GM12878 (cell line): ENCODE data around the gene DNMT3L. TPM values are rescaled to one million over a fixed set of nuclear protein-coding genes. Genes with fewer than 3 reads are reported as not detected.

Source experiments
- ATAC-seq: fragments of 200-7000 bp; cut with Tn5 transposase; 3 replicates; pipeline ENCODE4 v1.9.1; 2020; ENCODE audit warnings: mild to moderate bottlenecking, moderate library complexity
- BruUV-seq: library from RNA; stranded (reverse); fragments of 400-500 nt; replicated peaks from 2 replicates; lab custom pipeline; 2021; lab: Mats Ljungman, UMichigan
- CTCF ChIA-PET: fragments of 300-600 bp; sonication (Branson Sonifier 250); formaldehyde crosslinking; extraction: SDS; loops from one replicate; lab custom pipeline; 2021; ENCODE audit warnings: inconsistent platforms; lab: Yijun Ruan, JAX
- POLR2A ChIA-PET: fragments of 350-600 bp; formaldehyde crosslinking; extraction: SDS; loops from one replicate; lab custom pipeline; 2021; ENCODE audit warnings: inconsistent platforms; lab: Charles Lee
- RAD21 ChIA-PET: fragments of 300-600 bp; sonication (Branson Sonifier 250); formaldehyde crosslinking; loops from one replicate; lab custom pipeline; 2023; ENCODE audit warnings: antibody characterized with exemption; ENCODE audit not compliant: unreplicated experiment; lab: Charles Lee
- SMC1A ChIA-PET: fragments of 300-600 bp; sonication (Branson Sonifier 250); formaldehyde crosslinking; loops from one replicate; lab custom pipeline; 2023; ENCODE audit not compliant: unreplicated experiment, uncharacterized antibody; lab: Charles Lee
- DNase-seq: peaks from one replicate; pipeline ENCODE4 v3.0.0-alpha.2; 2011; ENCODE audit warnings: low read depth, low spot score
- FAIRE-seq: peaks from 3 replicates; lab custom pipeline; 2011; peaks lifted over from hg19 to GRCh38; lab: Jason Lieb, UNC
- H2AFZ ChIP-seq: 2 replicates; pipeline ENCODE4 v1.6.0; 2011; ENCODE audit warnings: low read depth, low read length, control low read depth; ENCODE audit not compliant: control insufficient read depth
- H3K27ac ChIP-seq: 2 replicates; pipeline ENCODE4 v1.5.1; 2011; ENCODE audit warnings: control low read depth; ENCODE audit not compliant: control insufficient read depth, insufficient read depth
- H3K27me3 ChIP-seq, 2 experiments: replicated peaks in 1 of 2; 2 replicates each; pipeline versions ENCODE4 v1.6.0 to v1.6.1; 2011; ENCODE audit warnings: low read length in 1 of 2; ENCODE audit not compliant: control insufficient read depth in 2 of 2, insufficient read depth in 2 of 2
- H3K36me3 ChIP-seq, 2 experiments: 2 replicates each; pipeline ENCODE4 v1.5.1; 2011; ENCODE audit warnings: low read length in 1 of 2; ENCODE audit not compliant: control insufficient read depth in 2 of 2, insufficient read depth in 2 of 2
- H3K4me1 ChIP-seq: 2 replicates; pipeline ENCODE4 v1.6.1; 2011; ENCODE audit warnings: mild to moderate bottlenecking, low read length, moderate library complexity, mixed read lengths; ENCODE audit not compliant: control insufficient read depth, insufficient read depth
- H3K4me2 ChIP-seq: 2 replicates; pipeline ENCODE4 v1.6.0; 2011; ENCODE audit warnings: control low read depth; ENCODE audit not compliant: control insufficient read depth, insufficient read depth
- H3K4me3 ChIP-seq: fragments of 200-600 bp; sonication (generic); 2 replicates; pipeline ENCODE4 v1.5.1; 2016
- H3K79me2 ChIP-seq: 2 replicates; pipeline ENCODE4 v1.6.0; 2011; ENCODE audit warnings: low read length; ENCODE audit not compliant: control insufficient read depth, insufficient read depth
- H3K9ac ChIP-seq: 2 replicates; pipeline ENCODE4 v1.8.0; 2011; ENCODE audit warnings: low read length, control low read depth, mixed read lengths; ENCODE audit not compliant: control insufficient read depth, insufficient read depth
- H3K9me3 ChIP-seq: replicated peaks from 3 replicates; pipeline ENCODE4 v1.5.1; 2011; ENCODE audit warnings: mild to moderate bottlenecking, low read length; ENCODE audit not compliant: control insufficient read depth, insufficient read depth
- H4K20me1 ChIP-seq: 2 replicates; pipeline ENCODE4 v1.6.0; 2011; ENCODE audit not compliant: control insufficient read depth, insufficient read depth
- CBFB ChIP-seq: IDR thresholded peaks from 2 replicates; pipeline ENCODE4 v1.6.1; 2016; ENCODE audit warnings: antibody characterized with exemption, low read depth
- CTCF ChIP-seq, 3 experiments: IDR thresholded peaks in 2 of 3; conservative IDR thresholded peaks in 1 of 3; 2 replicates each; pipeline ENCODE4 v1.5.1; 2011; ENCODE audit warnings: low read depth in 3 of 3, low read length in 3 of 3, mild to moderate bottlenecking in 3 of 3, control low read depth in 2 of 3, moderate library complexity in 2 of 3, inconsistent platforms in 1 of 3, mixed read lengths in 1 of 3; ENCODE audit not compliant: control insufficient read depth in 2 of 3, insufficient read depth in 1 of 3; ENCODE audit errors: extremely low read depth in 1 of 3
- POLR2AphosphoS2 ChIP-seq: IDR thresholded peaks from 2 replicates; pipeline ENCODE4 v1.6.1; 2011; ENCODE audit warnings: low read depth, mild to moderate bottlenecking, low read length, improper control_type of control experiment, moderate library complexity
- RAD21 ChIP-seq: IDR thresholded peaks from 2 replicates; pipeline ENCODE4 v1.6.1; 2011; ENCODE audit warnings: mild to moderate bottlenecking, low read depth, low read length, moderate library complexity; ENCODE audit not compliant: insufficient read depth
- SMC3 ChIP-seq: IDR thresholded peaks from 2 replicates; pipeline ENCODE4 v1.6.1; 2011; ENCODE audit warnings: low read length, improper control_type of control experiment, borderline replicate concordance
- WGBS: methylation state at CpG from one replicate; pipeline ENCODE4 v1.1.6; 2016; ENCODE audit warnings: low lambda C conversion rate; ENCODE audit not compliant: insufficient replicate concordance, insufficient coverage; ENCODE audit errors: missing lambda C conversion rate; 5-methylcytosine and 5-hydroxymethylcytosine counted together
- in situ Hi-C: fragments of 300-500 bp; cut with MboI; formaldehyde crosslinking; loops from 9 replicates; pipeline ENCODE4 v1.14.3; 2018; ENCODE audit warnings: mixed read lengths
- intact Hi-C: fragments of 100-400 bp; cut with micrococcal nuclease; formaldehyde crosslinking; loops from one replicate; pipeline ENCODE4 v1.14.2; 2022; ENCODE audit not compliant: unreplicated experiment
- polyA plus RNA-seq, 11 experiments: library from polyadenylated mRNA; depleted of rRNA in 4 of 11; unstranded in 6 of 11; stranded (reverse) in 5 of 11; fragments of >200 nt; fragmentation: Nextera tagmentation in 4 of 11; fragmentation: Illumina TruSeq in 1 of 11; extraction: Ambion mirVana in 4 of 11; extraction: Trizol in 1 of 11; gene quantifications; 1 replicate in 1 of 11; 2 replicates in 10 of 11; pipeline versions ENCODE4 v1.2.1 to v1.2.3, GENCODE V29; 2011 to 2016; ENCODE audit warnings: inconsistent platforms in 2 of 11, missing spikeins in 2 of 11, low read depth in 1 of 11
- total RNA-seq, 4 experiments: library from RNA; depleted of rRNA in 3 of 4; stranded (reverse); fragments of >200 nt in 3 of 4; fragmentation: Illumina TruSeq in 1 of 4; extraction: Trizol in 1 of 4; gene quantifications; 2 replicates each; pipeline versions ENCODE4 v1.2.1 to v1.2.3, GENCODE V29; 2013 to 2021

DNMT3L gene
- total and polyA plus RNA-seq, 10 of the 15 experiments (the other 5 are each of a cell fraction or from before 2014, with no cell fraction given) = not detected

GRCh38 chr21:44304877-44305293 is 43.2 kb upstream of the DNMT3L start:
- ChIA-PET POLR2A (no interaction called here), RAD21 (interaction anchor here (2.0 kb wide), 1 partner anchor 9 kb away, joined by 9 read pairs; no protein-coding TSS in a partner anchor), CTCF (interaction anchor here (0.6 to 1.7 kb wide), 9 partner anchors 10 to 41 kb away, joined by 3 to 9 read pairs (median 4); no protein-coding TSS in a partner anchor), SMC1A (interaction anchor here (0.8 to 1.1 kb wide), 2 partner anchors 9 to 175 kb away, joined by 3 read pairs; no protein-coding TSS in a partner anchor)
- no peaks in the 10 kb centered on the region for H3K27me3 ChIP-seq
- peak; percentile 81 for FAIRE-seq
- H3K9ac ChIP-seq = no peak overlapping the region
- peaks cover 11% of the 10 kb centered on the region for H3K4me1 ChIP-seq
- DNase-seq = no peak
- H3K4me3 ChIP-seq = no peak overlapping the region
- H3K79me2 ChIP-seq = peaks cover 54% of the 10 kb centered on the region
- no peak overlapping the region for H3K4me2 ChIP-seq
- intact Hi-C loops (no loop called here), in situ Hi-C loops (no loop called here)
- H3K9me3 ChIP-seq = no peaks in the 10 kb centered on the region
- peaks cover 0 to 9% of the 10 kb centered on the region in 2 experiments; a peak in 3 of 4 replicates for H3K36me3 ChIP-seq
- 32% methylated on average over 8 of the region's 8 CpGs for WGBS
- BruUV-seq = no TSS peak
- ATAC-seq = peak; percentile 66
- H2AFZ ChIP-seq = no peak overlapping the region
- no peak for TF ChIP-seq POLR2AphosphoS2
- no peak for TF ChIP-seq CBFB
- TF ChIP-seq SMC3 = peak; percentile 57
- TF ChIP-seq RAD21 = peak; percentile 52
- peak; percentile 60 to 67 (median 61); a peak in 5 of 6 replicates for TF ChIP-seq CTCF (IDR thresholded peaks at IDR 0.05 in 2 of 3, conservative IDR thresholded peaks at IDR 0.05 in 1 of 3; ENCODE audit: control insufficient read depth in 2 of 3, extremely low read depth in 1 of 3, insufficient read depth in 1 of 3, low read depth in 3 of 3, low read length in 3 of 3)
- H4K20me1 ChIP-seq = no peaks in the 10 kb centered on the region; the same call in 1 of the 2 replicates
- H3K27ac ChIP-seq = no peak overlapping the region
